ENCODE data around the gene ARFGAP2. TPM values are rescaled to one million over a fixed set of nuclear protein-coding genes. Genes with fewer than 3 reads are reported as not detected.
A peak's percentile ranks its signal among the peaks of the same experiment; 100 is the strongest.

The ARFGAP2 gene
- total RNA-seq, 3 donors from 2014 or later, result 139 to 183 (median 175) TPM

GRCh38 chr11:47148903-47149531 lies 27.7 kb downstream of the ARFGAP2 start:
- no peaks in the 10 kb centered on the region for H3K27me3 ChIP-seq
- no peak for DNase-seq (ENCODE audit: low spot score in 2 of 2)
- intact Hi-C loops (cut with DNase I; ENCODE audit: low total_unique reads), result no loop called here
- TF ChIP-seq, protein P1, sequence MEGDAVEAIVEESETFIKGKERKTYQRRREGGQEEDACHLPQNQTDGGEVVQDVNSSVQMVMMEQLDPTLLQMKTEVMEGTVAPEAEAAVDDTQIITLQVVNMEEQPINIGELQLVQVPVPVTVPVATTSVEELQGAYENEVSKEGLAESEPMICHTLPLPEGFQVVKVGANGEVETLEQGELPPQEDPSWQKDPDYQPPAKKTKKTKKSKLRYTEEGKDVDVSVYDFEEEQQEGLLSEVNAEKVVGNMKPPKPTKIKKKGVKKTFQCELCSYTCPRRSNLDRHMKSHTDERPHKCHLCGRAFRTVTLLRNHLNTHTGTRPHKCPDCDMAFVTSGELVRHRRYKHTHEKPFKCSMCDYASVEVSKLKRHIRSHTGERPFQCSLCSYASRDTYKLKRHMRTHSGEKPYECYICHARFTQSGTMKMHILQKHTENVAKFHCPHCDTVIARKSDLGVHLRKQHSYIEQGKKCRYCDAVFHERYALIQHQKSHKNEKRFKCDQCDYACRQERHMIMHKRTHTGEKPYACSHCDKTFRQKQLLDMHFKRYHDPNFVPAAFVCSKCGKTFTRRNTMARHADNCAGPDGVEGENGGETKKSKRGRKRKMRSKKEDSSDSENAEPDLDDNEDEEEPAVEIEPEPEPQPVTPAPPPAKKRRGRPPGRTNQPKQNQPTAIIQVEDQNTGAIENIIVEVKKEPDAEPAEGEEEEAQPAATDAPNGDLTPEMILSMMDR (IDR thresholded peaks at IDR 0.05), result no peak
- no peak for TF ChIP-seq POLR2AphosphoS5 (IDR thresholded peaks at IDR 0.05)
- no peak for TF ChIP-seq POLR2A (IDR thresholded peaks at IDR 0.05)
- peak overlapping the region; percentile 30 to 48 for H3K27ac ChIP-seq
- H3K36me3 ChIP-seq, result no peaks in the 10 kb centered on the region
- no peaks in the 10 kb centered on the region for H3K9me3 ChIP-seq
- H3K4me1 ChIP-seq, result peaks cover 0 to 7% of the 10 kb centered on the region in 2 donors
- H3K4me3 ChIP-seq, result no peak overlapping the region

GRCh38 chr11:47148270-47148669 lies 28.4 kb downstream of the ARFGAP2 start:
- no peak for TF ChIP-seq POLR2AphosphoS5 (IDR thresholded peaks at IDR 0.05)
- no peaks in the 10 kb centered on the region for H3K9me3 ChIP-seq
- H3K27me3 ChIP-seq, result no peaks in the 10 kb centered on the region
- peaks cover 0 to 7% of the 10 kb centered on the region in 2 donors for H3K4me1 ChIP-seq
- H3K27ac ChIP-seq, result peak overlapping the region in 1 of 2 donors; percentile 48
- DNase-seq (ENCODE audit: low spot score in 2 of 2), result no peak
- intact Hi-C loops (cut with DNase I; ENCODE audit: low total_unique reads), result no loop called here
- no peak overlapping the region for H3K4me3 ChIP-seq
- H3K36me3 ChIP-seq, result no peaks in the 10 kb centered on the region

DNA sequence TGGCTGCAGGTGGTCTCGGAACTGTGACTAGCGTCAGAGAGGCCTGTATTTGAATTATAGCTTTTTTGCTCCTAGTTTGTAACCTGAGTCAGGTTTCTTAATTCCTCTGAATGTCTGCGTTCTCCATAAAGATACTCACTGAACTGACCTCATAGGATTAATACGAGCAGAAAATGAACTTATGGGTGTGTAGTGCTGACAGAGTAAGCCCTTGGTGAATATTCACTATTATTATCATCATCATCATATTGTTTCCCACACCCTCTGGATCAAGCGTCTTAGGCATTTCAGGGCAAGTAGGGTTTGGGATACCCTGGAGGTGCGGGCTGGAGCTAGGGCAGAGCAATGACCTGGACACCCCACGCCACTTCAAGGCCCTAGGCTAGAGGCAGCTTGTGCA lies 29.0 kb downstream of the ARFGAP2 start:
- intact Hi-C loops (cut with DNase I; ENCODE audit: low total_unique reads), result no loop called here
- no peak overlapping the region for H3K27ac ChIP-seq

DNA sequence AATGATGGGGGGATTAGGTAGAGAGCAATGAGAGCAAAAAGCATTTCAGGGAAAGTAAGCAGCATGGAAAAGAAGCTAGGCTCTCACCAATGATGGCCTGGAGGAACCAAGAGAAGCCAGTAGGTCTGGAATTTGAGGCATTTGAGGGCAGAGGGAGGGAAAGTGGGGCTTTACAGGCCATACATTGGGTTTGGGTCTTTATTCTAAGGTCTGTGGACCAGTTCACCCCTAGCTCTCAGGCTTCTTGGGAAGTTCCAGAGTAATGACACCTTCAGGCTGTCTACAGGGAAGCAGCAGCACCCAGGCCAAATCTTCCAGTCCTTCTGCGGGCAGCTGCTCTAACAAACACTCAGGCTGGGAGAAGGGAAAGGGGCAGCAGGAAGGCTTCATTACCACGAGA lies 29.4 kb downstream of the ARFGAP2 start:
- H3K27me3 ChIP-seq, result no peaks in the 10 kb centered on the region

More for the DNA sequence above, 29.0 kb downstream of the ARFGAP2 start:
- H3K4me3 ChIP-seq, result no peak overlapping the region
- peaks cover 0 to 12% of the 10 kb centered on the region in 2 donors for H3K4me1 ChIP-seq
- H3K27me3 ChIP-seq, result no peaks in the 10 kb centered on the region
- TF ChIP-seq POLR2A (IDR thresholded peaks at IDR 0.05), result no peak
- no peak for TF ChIP-seq POLR2AphosphoS5 (IDR thresholded peaks at IDR 0.05)
- TF ChIP-seq, protein P1 (IDR thresholded peaks at IDR 0.05), result no peak
- DNase-seq (ENCODE audit: low spot score in 2 of 2), result no peak
- H3K9me3 ChIP-seq, result no peaks in the 10 kb centered on the region
- H3K36me3 ChIP-seq, result no peaks in the 10 kb centered on the region

GRCh38 chr11:47144541-47144940 lies 32.1 kb downstream of the ARFGAP2 start:
- H3K4me3 ChIP-seq, result no peak overlapping the region
- H3K4me1 ChIP-seq, result peaks cover 0 to 16% of the 10 kb centered on the region in 2 donors
- intact Hi-C loops (cut with DNase I; ENCODE audit: low total_unique reads), result no loop called here
- TF ChIP-seq, protein P1 (IDR thresholded peaks at IDR 0.05), result no peak
- TF ChIP-seq POLR2AphosphoS5 (IDR thresholded peaks at IDR 0.05), result no peak
- no peak for TF ChIP-seq POLR2A (IDR thresholded peaks at IDR 0.05)
- no peaks in the 10 kb centered on the region for H3K36me3 ChIP-seq
- H3K27me3 ChIP-seq, result no peaks in the 10 kb centered on the region
- no peak overlapping the region for H3K27ac ChIP-seq
- no peak for DNase-seq (ENCODE audit: low spot score in 2 of 2)
- H3K9me3 ChIP-seq, result no peaks in the 10 kb centered on the region

More for the DNA sequence above, 29.4 kb downstream of the ARFGAP2 start:
- DNase-seq (ENCODE audit: low spot score in 2 of 2), result no peak
- Histone ChIP-seq H3K4me3 (no peak overlapping the region), H3K9me3 (no peaks in the 10 kb centered on the region), H3K36me3 (no peaks in the 10 kb centered on the region), H3K4me1 (peaks cover 0 to 16% of the 10 kb centered on the region in 2 donors), H3K27ac (no peak overlapping the region)
- TF ChIP-seq, protein P1 (IDR thresholded peaks at IDR 0.05), result no peak
- TF ChIP-seq POLR2AphosphoS5 (IDR thresholded peaks at IDR 0.05) (no peak), POLR2A (IDR thresholded peaks at IDR 0.05) (no peak)
- intact Hi-C loops (cut with DNase I; ENCODE audit: low total_unique reads), result no loop called here

Data from breast epithelium (tissue), 4 donors.